DND-41 (cell line): ENCODE data around the gene CCDC40.

ENCODE experiments used
- CTCF ChIP-seq: IDR thresholded peaks from 2 replicates; pipeline ENCODE4 v1.5.1; 2012; ENCODE audit warnings: borderline replicate concordance, low read length, moderate library complexity, mild to moderate bottlenecking; ENCODE audit not compliant: poor library complexity, severe bottlenecking; ENCODE audit errors: extremely low read depth
- EZH2 ChIP-seq: IDR thresholded peaks from 3 replicates; pipeline ENCODE4 v1.6.1; 2012; ENCODE audit warnings: borderline replicate concordance, low read depth, mild to moderate bottlenecking, moderate library complexity, low read length, inconsistent platforms; ENCODE audit not compliant: severe bottlenecking

GRCh38 chr17:80126449-80126715, 89.9 kb downstream of the CCDC40 start:
- TF ChIP-seq EZH2 = no peak
- no peak for TF ChIP-seq CTCF
